ENCODE data around the gene CLDN15.

GRCh38 chr7:101239191-101239950, 1.8 kb upstream of the CLDN15 start:
- TF ChIP-seq, protein P1, sequence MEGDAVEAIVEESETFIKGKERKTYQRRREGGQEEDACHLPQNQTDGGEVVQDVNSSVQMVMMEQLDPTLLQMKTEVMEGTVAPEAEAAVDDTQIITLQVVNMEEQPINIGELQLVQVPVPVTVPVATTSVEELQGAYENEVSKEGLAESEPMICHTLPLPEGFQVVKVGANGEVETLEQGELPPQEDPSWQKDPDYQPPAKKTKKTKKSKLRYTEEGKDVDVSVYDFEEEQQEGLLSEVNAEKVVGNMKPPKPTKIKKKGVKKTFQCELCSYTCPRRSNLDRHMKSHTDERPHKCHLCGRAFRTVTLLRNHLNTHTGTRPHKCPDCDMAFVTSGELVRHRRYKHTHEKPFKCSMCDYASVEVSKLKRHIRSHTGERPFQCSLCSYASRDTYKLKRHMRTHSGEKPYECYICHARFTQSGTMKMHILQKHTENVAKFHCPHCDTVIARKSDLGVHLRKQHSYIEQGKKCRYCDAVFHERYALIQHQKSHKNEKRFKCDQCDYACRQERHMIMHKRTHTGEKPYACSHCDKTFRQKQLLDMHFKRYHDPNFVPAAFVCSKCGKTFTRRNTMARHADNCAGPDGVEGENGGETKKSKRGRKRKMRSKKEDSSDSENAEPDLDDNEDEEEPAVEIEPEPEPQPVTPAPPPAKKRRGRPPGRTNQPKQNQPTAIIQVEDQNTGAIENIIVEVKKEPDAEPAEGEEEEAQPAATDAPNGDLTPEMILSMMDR (conservative IDR thresholded peaks at IDR 0.05; ENCODE audit: low read depth, low read length), result no peak
- TF ChIP-seq EZH2 (IDR thresholded peaks at IDR 0.05; ENCODE audit: borderline replicate concordance, low read depth, low read length, poor library complexity, severe bottlenecking), result no peak

Data from A673 (cell line).